Mesenchymal stem cell (in vitro differentiated cells and primary cell): ENCODE results near the gene CHRDL2. TPM values are rescaled to one million over a fixed set of nuclear protein-coding genes. Genes with fewer than 3 reads are reported as not detected.

ENCODE experiments used
- DNase-seq: peaks from one replicate; pipeline ENCODE4 v3.0.0-alpha.2; 2013
- H2AFZ ChIP-seq: one replicate; pipeline ENCODE4 v1.6.1; 2013; ENCODE audit warnings: low read depth, mild to moderate bottlenecking, control low read depth, inconsistent platforms, low read length, moderate library complexity
- H2AK5ac ChIP-seq: 2 replicates; pipeline ENCODE4 v1.6.1; 2013; ENCODE audit warnings: low read length, moderate library complexity, mild to moderate bottlenecking, inconsistent platforms; ENCODE audit not compliant: severe bottlenecking
- H2BK120ac ChIP-seq: one replicate; pipeline ENCODE4 v1.6.1; 2013; ENCODE audit warnings: low read depth, mild to moderate bottlenecking, inconsistent platforms, low read length, moderate library complexity
- H2BK12ac ChIP-seq, 2 experiments: one replicate each; pipeline ENCODE4 v1.6.1; 2013; ENCODE audit warnings: inconsistent platforms in 2 of 2, low read length in 2 of 2, mild to moderate bottlenecking in 2 of 2, moderate library complexity in 2 of 2, control low read depth in 1 of 2
- H2BK15ac ChIP-seq: one replicate; pipeline ENCODE4 v1.6.1; 2013; ENCODE audit warnings: mild to moderate bottlenecking, low read depth, inconsistent platforms; ENCODE audit not compliant: poor library complexity, severe bottlenecking
- H2BK5ac ChIP-seq: 2 replicates; pipeline ENCODE4 v1.6.1; 2013; ENCODE audit warnings: low read depth, mild to moderate bottlenecking, low read length, control low read depth, inconsistent platforms; ENCODE audit not compliant: poor library complexity, severe bottlenecking
- H3K14ac ChIP-seq, 2 experiments: one replicate each; pipeline ENCODE4 v1.6.1; 2013; ENCODE audit warnings: inconsistent platforms in 2 of 2, low read length in 2 of 2, control low read depth in 1 of 2, mild to moderate bottlenecking in 1 of 2, moderate library complexity in 1 of 2
- H3K18ac ChIP-seq, 2 experiments: one replicate each; pipeline ENCODE4 v1.6.1; 2013; ENCODE audit warnings: inconsistent platforms in 2 of 2, low read length in 2 of 2, control low read depth in 1 of 2, low read depth in 1 of 2, mild to moderate bottlenecking in 1 of 2
- H3K23ac ChIP-seq, 2 experiments: one replicate each; pipeline ENCODE4 v1.6.1; 2013; ENCODE audit warnings: inconsistent platforms in 2 of 2, low read length in 2 of 2, mild to moderate bottlenecking in 2 of 2, moderate library complexity in 2 of 2, control low read depth in 1 of 2
- H3K27ac ChIP-seq: 2 replicates; pipeline ENCODE4 v1.5.1; 2013; ENCODE audit warnings: mild to moderate bottlenecking, moderate library complexity, low read length, control low read depth, inconsistent platforms; ENCODE audit not compliant: poor library complexity, severe bottlenecking
- H3K27me3 ChIP-seq, 2 experiments: 2 replicates each; pipeline versions ENCODE4 v1.6.1 to v1.7.0; 2013; ENCODE audit warnings: low read length in 2 of 2, mild to moderate bottlenecking in 2 of 2, moderate library complexity in 2 of 2, control low read depth in 1 of 2, inconsistent platforms in 1 of 2; ENCODE audit not compliant: control insufficient read depth in 1 of 2, insufficient read depth in 1 of 2
- H3K36me3 ChIP-seq, 2 experiments: 2 replicates each; pipeline versions ENCODE4 v1.6.1 to v1.7.0; 2013; ENCODE audit warnings: low read length in 2 of 2, control low read depth in 1 of 2, inconsistent platforms in 1 of 2, low read depth in 1 of 2, mild to moderate bottlenecking in 1 of 2; ENCODE audit not compliant: insufficient read depth in 2 of 2, control insufficient read depth in 1 of 2
- H3K4ac ChIP-seq, 2 experiments: one replicate each; pipeline ENCODE4 v1.6.1; 2013; ENCODE audit warnings: inconsistent platforms in 2 of 2, low read length in 2 of 2, mild to moderate bottlenecking in 2 of 2, moderate library complexity in 2 of 2, control low read depth in 1 of 2, low read depth in 1 of 2
- H3K4me1 ChIP-seq: 2 replicates; pipeline ENCODE4 v1.6.1; 2013; ENCODE audit warnings: low read depth, low read length, control low read depth; ENCODE audit not compliant: control insufficient read depth, insufficient read depth
- H3K4me2 ChIP-seq: 2 replicates; pipeline ENCODE4 v1.6.1; 2013; ENCODE audit warnings: low read length, mild to moderate bottlenecking, inconsistent platforms; ENCODE audit not compliant: poor library complexity, severe bottlenecking
- H3K4me3 ChIP-seq, 2 experiments: 2 replicates each; pipeline versions ENCODE4 v1.5.1 to v1.7.0; 2013; ENCODE audit warnings: low read length in 2 of 2, mild to moderate bottlenecking in 2 of 2, control low read depth in 1 of 2, low read depth in 1 of 2; ENCODE audit not compliant: insufficient read depth in 1 of 2
- H3K79me1 ChIP-seq: replicated peaks from 2 replicates; pipeline ENCODE4 v1.6.1; 2013; ENCODE audit warnings: mild to moderate bottlenecking, control low read depth, low read length, inconsistent platforms; ENCODE audit not compliant: poor library complexity, severe bottlenecking
- H3K9ac ChIP-seq: 2 replicates; pipeline ENCODE4 v1.7.0; 2013; ENCODE audit warnings: mild to moderate bottlenecking, low read length, moderate library complexity
- H3K9me3 ChIP-seq: 2 replicates; pipeline ENCODE4 v1.7.0; 2013; ENCODE audit warnings: mild to moderate bottlenecking, low read length; ENCODE audit not compliant: control insufficient read depth
- H4K8ac ChIP-seq: one replicate; pipeline ENCODE4 v1.6.1; 2013; ENCODE audit warnings: inconsistent platforms, mild to moderate bottlenecking, low read length, moderate library complexity
- H4K91ac ChIP-seq: one replicate; pipeline ENCODE4 v1.6.1; 2013; ENCODE audit warnings: mild to moderate bottlenecking, low read length, inconsistent platforms
- WGBS: methylation state at CpG from one replicate; pipeline ENCODE4 v1.1.7; 2013; ENCODE audit warnings: mixed read lengths; 5-methylcytosine and 5-hydroxymethylcytosine counted together
- small RNA-seq: library from polyadenylated mRNA; stranded (forward); fragments of <200 nt; extraction: miRNeasy Mini kit (QIAGEN cat#:217004); gene quantifications from one replicate; pipeline ENCODE3, GENCODE V24; 2013; ENCODE audit warnings: low read depth

Gene CHRDL2

DNA sequence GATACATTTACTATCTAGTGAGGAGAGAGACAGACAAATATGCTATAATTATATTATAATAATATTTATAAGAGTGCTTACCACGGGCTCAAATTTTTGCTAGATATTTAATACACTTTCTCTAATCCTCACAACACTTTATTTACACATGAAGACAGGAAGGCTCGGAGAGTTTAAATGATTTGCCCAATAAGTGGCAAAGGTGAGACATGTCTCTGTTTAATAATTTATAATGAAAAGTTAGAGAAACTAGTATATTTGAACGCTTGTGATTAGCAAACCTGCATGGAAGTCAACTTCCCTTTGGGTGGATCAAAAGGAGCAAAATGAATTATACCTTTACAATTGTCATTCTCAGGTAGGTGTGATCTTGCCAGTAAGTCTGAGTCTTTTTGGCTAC lies 83.4 kb downstream of the CHRDL2 start:
- H4K91ac ChIP-seq: no peak overlapping the region
- H4K8ac ChIP-seq: no peak overlapping the region
- 97% methylated on average over 3 of the region's 3 CpGs for WGBS
- no peak overlapping the region for H2BK15ac ChIP-seq
- no peak overlapping the region for H3K14ac ChIP-seq
- H3K9me3 ChIP-seq: no peaks in the 10 kb centered on the region
- H3K4me2 ChIP-seq: no peak overlapping the region
- H3K18ac ChIP-seq: no peak overlapping the region
- H3K4me3 ChIP-seq: no peak overlapping the region
- H3K79me1 ChIP-seq: peaks cover 6% of the 10 kb centered on the region
- H2BK5ac ChIP-seq: no peak overlapping the region
- no peak overlapping the region for H2BK12ac ChIP-seq
- no peak for DNase-seq
- no peak overlapping the region for H3K27ac ChIP-seq
- H2AK5ac ChIP-seq: no peak overlapping the region
- H2AFZ ChIP-seq: no peak overlapping the region
- H3K27me3 ChIP-seq: no peaks in the 10 kb centered on the region
- no peak overlapping the region for H3K9ac ChIP-seq
- H3K4me1 ChIP-seq: peaks cover 4% of the 10 kb centered on the region
- peaks cover 0 to 3% of the 10 kb centered on the region in 2 experiments for H3K36me3 ChIP-seq
- H3K23ac ChIP-seq: no peak overlapping the region
- no peak overlapping the region for H3K4ac ChIP-seq
- no peak overlapping the region for H2BK120ac ChIP-seq

DNA sequence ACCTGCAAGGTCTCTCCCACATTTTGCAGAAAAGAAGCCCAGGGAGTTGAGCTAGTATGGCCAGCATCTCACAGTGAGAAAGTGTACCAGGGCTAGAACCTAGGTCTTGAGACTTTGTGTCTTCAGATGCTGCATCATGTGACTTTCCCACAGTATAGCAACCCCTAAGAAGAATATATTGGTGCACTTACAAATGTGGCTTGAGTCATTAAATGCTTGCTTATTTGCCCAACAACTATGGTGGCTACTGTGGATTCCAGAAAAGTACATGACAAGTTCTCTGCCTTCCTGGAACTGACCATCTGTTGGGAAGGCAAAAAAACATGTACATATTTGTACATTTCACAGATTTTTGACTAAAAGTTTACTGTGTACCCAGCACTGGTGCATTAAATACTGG lies 83.8 kb downstream of the CHRDL2 start:
- Histone ChIP-seq H3K14ac (no peak overlapping the region), H3K18ac (no peak overlapping the region), H3K4me1 (peaks cover 4% of the 10 kb centered on the region), H3K9ac (no peak overlapping the region), H3K27ac (no peak overlapping the region), H3K36me3 (peaks cover 0 to 3% of the 10 kb centered on the region in 2 experiments), H2AFZ (no peak overlapping the region), H3K9me3 (no peaks in the 10 kb centered on the region), H3K79me1 (peaks cover 6% of the 10 kb centered on the region), H2BK15ac (no peak overlapping the region), H3K23ac (no peak overlapping the region), H3K4me3 (no peak overlapping the region), H2BK120ac (no peak overlapping the region), H2AK5ac (no peak overlapping the region), H3K27me3 (no peaks in the 10 kb centered on the region), H3K4ac (no peak overlapping the region), H4K8ac (no peak overlapping the region), H4K91ac (no peak overlapping the region), H2BK12ac (no peak overlapping the region), H2BK5ac (no peak overlapping the region), H3K4me2 (no peak overlapping the region)
- peak; percentile 12 for DNase-seq

DNA sequence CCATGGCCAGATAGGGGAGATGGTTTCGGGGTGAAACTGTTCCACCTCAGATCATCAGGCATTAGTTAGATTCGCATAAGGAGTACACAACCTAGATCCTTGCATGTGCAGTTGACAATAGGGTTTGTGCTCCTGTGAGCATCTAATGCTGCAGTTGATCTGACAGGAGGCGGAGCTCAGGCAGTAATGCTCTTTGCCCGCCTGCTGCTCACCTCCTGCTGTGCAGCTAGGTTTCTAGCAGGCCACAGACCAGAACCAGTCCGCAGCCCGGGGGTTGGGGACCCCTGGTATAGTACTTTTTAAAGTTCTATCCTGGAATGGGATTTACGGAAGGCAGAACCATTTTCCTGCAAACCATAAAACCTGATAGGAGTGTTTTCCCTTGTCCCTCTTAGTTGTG lies 84.3 kb downstream of the CHRDL2 start:
- H2BK120ac ChIP-seq: no peak overlapping the region
- no peak overlapping the region for H3K4me3 ChIP-seq
- no peaks in the 10 kb centered on the region for H3K27me3 ChIP-seq
- H2BK5ac ChIP-seq: no peak overlapping the region
- no peak overlapping the region for H3K4ac ChIP-seq
- H3K27ac ChIP-seq: no peak overlapping the region
- no peak overlapping the region for H3K9ac ChIP-seq
- H3K4me2 ChIP-seq: no peak overlapping the region
- no peak overlapping the region for H3K14ac ChIP-seq
- no peak overlapping the region for H2AFZ ChIP-seq
- no peak overlapping the region for H3K23ac ChIP-seq
- peaks cover 0 to 3% of the 10 kb centered on the region in 2 experiments for H3K36me3 ChIP-seq
- H2AK5ac ChIP-seq: no peak overlapping the region
- peaks cover 4% of the 10 kb centered on the region for H3K4me1 ChIP-seq
- no peak overlapping the region for H3K18ac ChIP-seq
- peak overlapping the region in 1 of 2 experiments; percentile 83 for H2BK12ac ChIP-seq
- no peak for DNase-seq
- WGBS: 97% methylated on average over 6 of the region's 7 CpGs
- H3K9me3 ChIP-seq: no peaks in the 10 kb centered on the region
- H3K79me1 ChIP-seq: peaks cover 6% of the 10 kb centered on the region
- H2BK15ac ChIP-seq: no peak overlapping the region
- no peak overlapping the region for H4K8ac ChIP-seq
- H4K91ac ChIP-seq: no peak overlapping the region

Small RNAs within 50 kb of the gene (small RNA-seq; reads per million reads assigned to genes)
- not detected for gene MIR4696
- not detected for gene RANP3
- gene RN7SKP297: not detected
